ENCODE data around the gene TCF23.
"Not testable (repeated sequence)": the region's sequence is repeated elsewhere in the genome, so short reads cannot be mapped to it uniquely, and the experiment has no call there.

Gene TCF23

DNA sequence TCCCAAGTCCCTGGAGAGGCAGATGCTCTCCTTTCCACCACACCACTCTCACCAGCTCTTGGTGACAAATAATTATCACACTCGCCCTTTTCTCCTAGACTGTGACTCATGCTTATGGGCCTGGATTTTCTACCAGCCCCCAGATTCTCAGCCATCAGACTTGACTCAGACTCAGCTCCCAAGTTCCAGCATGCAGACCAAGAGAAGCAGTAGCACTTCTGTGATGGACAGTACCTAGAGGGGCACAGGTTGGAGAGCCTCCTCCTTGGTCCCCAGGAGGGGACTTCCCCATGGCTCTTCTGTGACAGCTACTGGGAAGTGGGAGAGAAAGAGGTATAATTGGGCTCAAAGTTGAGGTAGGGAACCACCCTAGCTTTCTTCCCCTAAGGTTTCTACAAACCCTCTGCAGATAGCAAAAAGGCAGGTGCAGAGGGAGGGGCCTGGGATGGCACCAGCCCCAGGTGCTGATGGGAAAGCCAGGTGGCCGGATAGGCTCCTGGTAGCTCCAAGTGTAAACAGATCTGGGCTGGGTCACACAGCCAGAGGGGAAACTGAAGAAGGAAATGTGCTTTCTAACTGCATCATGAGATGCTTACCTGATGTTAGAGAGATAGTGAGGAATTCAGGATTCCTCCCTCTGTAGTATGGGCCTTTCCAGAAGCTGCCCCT lies 4.1 kb downstream of the TCF23 start:
- in situ Hi-C loops (cut with HindIII; ENCODE audit: low pct_unique_long_range_greater_than_20kb, low sequenced_read_pairs) = no loop called here
- DNase-seq (ENCODE audit: low read depth in 1 of 2, low spot score in 1 of 2) = peak in 1 of 2 experiments; percentile 38
- no peak for TF ChIP-seq JUND (IDR thresholded peaks at IDR 0.05; ENCODE audit: low read depth)

DNA sequence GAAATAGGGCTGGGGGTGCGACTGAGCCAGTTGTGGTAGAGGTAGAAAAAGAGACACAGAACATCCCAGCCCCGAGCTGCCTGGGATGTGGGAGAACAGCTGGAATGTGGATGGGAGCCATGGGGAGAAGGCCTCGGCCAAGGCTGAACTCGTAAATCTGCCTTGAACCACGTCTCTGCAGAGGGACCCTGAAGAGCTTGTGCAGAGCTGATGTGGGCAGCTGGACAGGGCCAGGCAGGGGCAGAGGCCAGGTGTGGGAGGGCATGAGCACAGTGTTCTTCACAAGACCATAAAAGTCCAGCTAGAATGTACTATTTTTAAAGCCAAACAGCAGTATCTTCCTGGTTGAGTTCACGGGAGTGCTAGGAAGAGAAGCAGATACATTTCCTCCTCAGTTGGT lies 5.7 kb downstream of the TCF23 start:
- no peak for DNase-seq (ENCODE audit: low read depth in 1 of 2, low spot score in 1 of 2)
- in situ Hi-C loops (cut with HindIII; ENCODE audit: low pct_unique_long_range_greater_than_20kb, low sequenced_read_pairs) = no loop called here
- TF ChIP-seq JUND (IDR thresholded peaks at IDR 0.05; ENCODE audit: low read depth) = no peak

DNA sequence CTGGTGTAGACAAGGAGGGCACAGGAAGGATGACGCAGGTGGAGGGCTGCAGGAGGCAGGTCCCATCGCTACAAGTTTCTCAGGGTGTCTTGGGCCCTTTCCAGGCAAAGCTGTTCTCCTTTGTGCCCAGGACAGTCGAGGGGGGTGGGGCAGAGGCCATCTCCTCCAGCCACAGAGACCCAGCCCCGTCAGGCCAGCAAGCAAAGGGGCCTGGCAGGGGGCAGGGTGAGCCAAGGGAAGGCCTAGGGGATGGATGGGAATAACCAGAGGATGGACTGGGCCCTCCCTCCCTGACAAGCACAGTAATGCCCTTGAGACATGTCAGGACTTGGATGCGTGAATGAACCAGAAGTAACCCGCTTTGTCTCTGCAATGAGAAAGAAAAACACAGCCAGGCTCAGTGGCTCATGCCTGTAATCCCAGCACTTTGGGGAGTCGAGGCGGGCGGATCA lies 6.3 kb downstream of the TCF23 start:
- TF ChIP-seq JUND (IDR thresholded peaks at IDR 0.05; ENCODE audit: low read depth) = no peak
- no peak for DNase-seq (ENCODE audit: low read depth in 1 of 2, low spot score in 1 of 2)
- in situ Hi-C loops (cut with HindIII; ENCODE audit: low pct_unique_long_range_greater_than_20kb, low sequenced_read_pairs) = no loop called here

DNA sequence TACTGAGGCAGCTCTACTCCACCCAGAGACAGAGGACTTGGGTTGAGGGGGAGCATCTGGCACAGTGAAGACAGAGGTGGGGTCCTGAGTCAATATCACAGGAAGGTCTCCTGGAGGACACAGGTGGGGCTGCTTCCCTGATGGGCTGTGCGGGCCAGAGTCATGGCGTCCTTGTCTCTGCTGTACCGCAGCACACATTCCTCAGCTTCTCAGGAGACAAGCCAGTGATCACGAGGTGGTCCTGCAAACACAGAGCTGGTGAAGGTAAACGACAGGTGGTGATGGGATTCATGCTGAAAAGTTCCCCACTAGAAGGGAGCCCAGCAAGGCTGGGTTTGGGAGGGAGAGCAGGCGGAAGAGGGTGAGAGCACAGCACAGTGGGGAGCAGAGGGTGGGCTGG lies 9.7 kb downstream of the TCF23 start:
- DNase-seq (ENCODE audit: low read depth in 1 of 2, low spot score in 1 of 2) = no peak
- TF ChIP-seq JUND (IDR thresholded peaks at IDR 0.05; ENCODE audit: low read depth) = no peak
- in situ Hi-C loops (cut with HindIII; ENCODE audit: low pct_unique_long_range_greater_than_20kb, low sequenced_read_pairs) = no loop called here

DNA sequence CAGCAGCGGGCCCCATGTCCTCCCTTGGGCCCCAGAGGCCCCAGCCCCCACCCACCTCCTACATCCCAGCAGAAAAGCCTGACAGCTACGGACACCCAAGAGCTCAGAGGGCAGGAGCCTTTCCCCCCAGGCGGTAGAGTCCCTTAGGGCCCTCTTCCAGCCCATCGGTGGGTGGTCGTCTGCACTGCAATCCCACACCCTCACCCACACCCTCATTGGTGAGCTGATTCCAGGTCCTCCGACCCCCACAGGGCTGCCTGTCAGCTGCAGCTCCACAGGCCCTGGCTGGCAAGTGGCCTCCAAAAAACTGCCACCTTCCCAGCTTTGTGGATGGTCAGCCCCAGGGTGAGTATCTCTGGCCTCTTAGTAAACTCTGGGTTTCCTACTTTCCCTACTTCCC lies 10.5 kb downstream of the TCF23 start:
- no peak for DNase-seq (ENCODE audit: low read depth in 1 of 2, low spot score in 1 of 2)
- in situ Hi-C loops (cut with HindIII; ENCODE audit: low pct_unique_long_range_greater_than_20kb, low sequenced_read_pairs) = no loop called here
- no peak for TF ChIP-seq JUND (IDR thresholded peaks at IDR 0.05; ENCODE audit: low read depth)

DNA sequence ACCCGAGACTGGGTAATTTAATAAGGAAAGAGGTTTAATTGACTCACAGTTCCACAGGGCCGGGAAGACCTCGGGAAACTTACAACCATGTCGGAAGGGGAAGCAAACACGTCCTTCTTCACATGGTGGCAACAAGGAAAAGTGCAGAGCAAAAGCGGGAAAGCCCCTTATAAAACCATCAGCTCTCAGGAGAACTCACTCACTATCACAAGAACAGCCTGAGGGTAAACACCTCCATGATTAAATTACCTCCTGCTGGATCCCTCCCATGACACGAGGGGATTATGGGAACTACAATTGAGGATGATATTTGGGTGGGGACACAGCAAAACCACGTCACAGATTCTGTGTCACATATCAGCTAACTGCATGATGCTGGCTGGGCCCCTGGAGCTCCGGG lies 11.4 kb downstream of the TCF23 start:
- in situ Hi-C loops (cut with HindIII; ENCODE audit: low pct_unique_long_range_greater_than_20kb, low sequenced_read_pairs) = no loop called here
- no peak for DNase-seq (ENCODE audit: low read depth in 1 of 2, low spot score in 1 of 2)
- TF ChIP-seq JUND (IDR thresholded peaks at IDR 0.05; ENCODE audit: low read depth) = no peak

DNA sequence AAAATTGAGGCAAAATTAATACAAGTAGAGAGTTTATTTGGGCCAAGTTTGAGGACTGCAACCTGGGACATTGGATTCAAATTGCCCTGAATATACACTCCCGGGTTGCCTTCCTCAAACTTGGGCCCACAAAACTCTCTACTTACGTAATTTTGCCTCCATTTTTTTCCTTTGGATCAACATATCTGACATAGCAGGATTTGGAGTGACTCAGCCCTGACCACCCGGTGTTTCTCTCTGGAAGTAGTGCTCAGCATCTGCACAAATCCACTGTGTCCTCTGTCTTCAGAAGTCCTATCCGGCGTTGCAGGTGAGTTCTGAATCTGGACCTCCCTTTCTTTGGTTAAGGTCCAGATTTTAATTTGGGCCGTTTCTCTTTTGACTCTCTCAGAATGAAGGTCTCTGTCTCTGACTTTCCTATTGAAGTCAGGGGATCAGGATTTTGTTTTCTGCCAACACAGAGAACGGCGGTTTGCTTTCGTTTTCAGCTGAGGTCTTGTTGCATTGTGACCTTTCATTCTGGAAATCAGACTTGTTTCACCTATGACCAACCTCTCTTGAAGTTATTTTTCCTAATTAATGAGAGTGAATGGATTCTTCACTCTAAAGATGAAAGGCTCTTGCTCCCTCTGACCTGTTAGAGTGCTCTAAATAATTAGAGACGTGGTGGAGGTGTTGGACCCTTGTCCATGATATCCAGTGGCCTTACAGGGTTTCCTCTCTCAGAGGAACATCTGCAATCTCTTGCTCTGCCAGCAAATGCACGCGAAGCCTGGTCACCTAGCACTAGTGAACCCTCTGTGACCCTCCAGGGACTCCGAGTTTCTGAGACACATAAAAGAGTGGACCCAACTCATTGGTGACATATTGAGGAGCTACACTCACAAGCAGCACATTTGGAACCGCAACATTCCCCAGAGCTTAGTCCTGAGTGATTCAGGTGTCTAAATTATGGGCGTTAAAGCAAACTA lies 13.6 kb downstream of the TCF23 start:
- DNase-seq (ENCODE audit: low read depth in 1 of 2, low spot score in 1 of 2) = peak in 1 of 2 experiments; percentile 12
- TF ChIP-seq JUND (IDR thresholded peaks at IDR 0.05; ENCODE audit: low read depth) = no peak
- in situ Hi-C loops (cut with HindIII; ENCODE audit: low pct_unique_long_range_greater_than_20kb, low sequenced_read_pairs) = no loop called here

DNA sequence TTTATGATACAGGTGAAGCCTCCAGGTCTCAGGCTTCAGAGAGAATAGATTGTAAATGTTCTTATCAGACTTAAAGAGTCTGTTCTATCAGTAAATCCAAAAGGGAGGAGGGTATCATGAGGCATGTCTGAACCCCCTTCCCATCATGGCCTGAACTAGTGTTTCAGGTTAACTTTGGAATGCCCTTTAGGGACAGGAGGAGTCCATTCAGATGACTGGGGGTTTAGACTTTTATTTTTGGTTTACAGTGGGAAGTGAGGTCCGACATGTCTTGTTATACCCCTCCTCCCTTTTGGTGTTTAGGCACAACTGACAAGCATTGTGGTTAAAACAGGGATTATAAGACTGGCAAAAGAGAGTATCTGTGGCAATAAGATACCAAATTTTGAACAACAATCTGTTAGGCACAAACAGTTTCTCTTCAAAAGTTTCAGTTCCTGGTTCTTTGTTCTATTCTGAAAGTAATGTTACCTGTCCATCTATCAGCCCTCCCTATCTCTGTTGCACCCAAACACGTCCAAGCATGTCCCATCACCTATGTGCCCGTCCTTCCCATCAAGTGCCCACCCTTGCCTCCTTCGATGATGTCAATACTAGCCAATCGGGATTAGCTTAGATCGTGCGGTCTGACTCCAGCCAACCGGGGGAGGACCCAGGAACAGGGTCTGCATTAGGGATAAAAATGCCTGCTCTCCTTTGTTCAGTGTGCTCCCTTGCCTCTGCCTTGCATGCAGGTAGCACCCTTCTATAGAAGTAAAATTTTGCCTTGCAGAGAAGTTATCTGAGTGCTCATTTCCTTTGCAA lies 16.4 kb downstream of the TCF23 start:
- no peak for DNase-seq (ENCODE audit: low read depth in 1 of 2, low spot score in 1 of 2)
- in situ Hi-C loops (cut with HindIII; ENCODE audit: low pct_unique_long_range_greater_than_20kb, low sequenced_read_pairs) = no loop called here
- no peak for TF ChIP-seq JUND (IDR thresholded peaks at IDR 0.05; ENCODE audit: low read depth)

DNA sequence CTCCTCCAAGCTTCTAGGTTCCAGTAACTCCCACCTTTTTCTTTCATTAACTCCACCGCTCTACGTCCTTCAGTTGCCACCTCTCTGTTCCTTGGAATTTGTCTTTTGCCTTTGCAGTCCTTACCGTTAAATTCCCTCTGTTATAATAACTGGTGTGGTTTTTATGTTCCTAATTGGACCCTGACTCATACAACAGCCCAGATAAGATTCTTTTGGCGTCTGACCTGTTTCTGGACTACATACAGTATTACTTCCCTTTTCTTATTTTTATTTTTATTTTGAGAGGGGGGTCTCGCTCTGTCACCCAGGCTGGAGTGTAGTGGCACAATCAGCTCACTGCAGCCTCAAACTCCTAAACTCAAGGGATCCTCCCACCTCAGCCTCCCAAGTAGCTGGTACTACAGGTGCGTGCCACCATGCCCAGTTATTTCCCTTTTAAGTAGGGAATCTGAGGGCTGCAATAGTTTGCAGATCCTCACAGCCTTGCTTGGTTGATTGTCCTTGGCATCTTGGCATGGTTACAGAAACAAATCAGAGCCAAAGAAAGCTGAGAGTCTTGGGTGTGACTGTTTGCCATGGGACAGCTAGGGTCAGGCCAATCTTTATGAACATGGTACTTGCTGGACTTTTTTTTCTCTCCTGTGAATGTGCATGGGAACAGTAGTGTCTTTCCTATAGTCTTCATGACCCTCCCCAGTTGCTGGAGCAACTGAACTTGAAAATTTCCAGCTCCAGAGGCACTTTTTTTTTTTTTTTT lies 22.0 kb downstream of the TCF23 start:
- TF ChIP-seq JUND (IDR thresholded peaks at IDR 0.05; ENCODE audit: low read depth) = no peak
- in situ Hi-C loops (cut with HindIII; ENCODE audit: low pct_unique_long_range_greater_than_20kb, low sequenced_read_pairs) = no loop called here
- no peak for DNase-seq (ENCODE audit: low read depth in 1 of 2, low spot score in 1 of 2)

DNA sequence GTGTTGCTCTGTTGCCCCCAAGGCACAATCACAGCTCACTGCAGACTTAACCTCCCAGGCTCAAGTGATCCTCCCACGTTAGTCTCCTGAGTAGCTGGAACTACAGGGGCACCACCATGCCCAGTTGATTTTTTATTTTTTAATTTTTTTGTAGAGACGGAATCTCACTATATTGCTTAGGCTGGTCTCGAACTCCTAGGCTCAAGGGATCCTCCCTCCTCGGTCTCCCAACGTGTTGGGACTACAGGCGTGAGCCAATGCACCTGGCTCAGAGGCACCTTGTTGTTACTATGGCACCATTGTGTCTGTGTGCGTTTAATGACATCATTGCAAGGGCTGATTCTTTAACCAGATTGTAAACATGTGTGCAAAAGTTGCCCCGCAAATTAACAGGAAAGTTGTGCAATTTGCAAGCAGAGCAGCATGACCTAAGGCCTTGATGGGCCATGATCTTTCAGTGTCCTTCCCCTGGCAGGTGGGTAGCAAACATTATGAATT lies 22.6 kb downstream of the TCF23 start:
- in situ Hi-C loops (cut with HindIII; ENCODE audit: low pct_unique_long_range_greater_than_20kb, low sequenced_read_pairs) = no loop called here
- DNase-seq (ENCODE audit: low read depth in 1 of 2, low spot score in 1 of 2) = peak in 1 of 2 experiments; percentile 27
- no peak for TF ChIP-seq JUND (IDR thresholded peaks at IDR 0.05; ENCODE audit: low read depth)

DNA sequence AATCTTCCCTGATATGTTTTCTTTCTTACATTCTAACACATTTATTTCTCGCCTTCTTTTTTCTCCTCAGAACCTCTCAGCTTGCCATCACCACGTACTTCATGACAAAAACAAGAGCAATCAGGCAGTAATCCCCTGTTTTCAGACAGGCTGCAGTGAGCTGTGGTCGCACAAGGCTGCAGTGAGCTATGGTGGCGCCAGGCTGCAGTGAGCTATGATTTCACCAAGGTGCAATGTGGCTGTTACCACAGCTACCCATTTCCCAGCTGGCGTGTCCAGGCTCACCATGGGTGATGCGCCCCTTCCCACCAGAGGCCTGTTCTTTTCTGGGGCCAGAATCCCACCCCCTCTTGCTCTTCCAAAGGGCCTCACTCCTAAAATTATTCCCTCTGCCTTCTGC lies 25.8 kb downstream of the TCF23 start:
- in situ Hi-C loops (cut with HindIII; ENCODE audit: low pct_unique_long_range_greater_than_20kb, low sequenced_read_pairs) = no loop called here
- TF ChIP-seq JUND (IDR thresholded peaks at IDR 0.05; ENCODE audit: low read depth) = no peak
- no peak for DNase-seq (ENCODE audit: low read depth in 1 of 2, low spot score in 1 of 2)

DNA sequence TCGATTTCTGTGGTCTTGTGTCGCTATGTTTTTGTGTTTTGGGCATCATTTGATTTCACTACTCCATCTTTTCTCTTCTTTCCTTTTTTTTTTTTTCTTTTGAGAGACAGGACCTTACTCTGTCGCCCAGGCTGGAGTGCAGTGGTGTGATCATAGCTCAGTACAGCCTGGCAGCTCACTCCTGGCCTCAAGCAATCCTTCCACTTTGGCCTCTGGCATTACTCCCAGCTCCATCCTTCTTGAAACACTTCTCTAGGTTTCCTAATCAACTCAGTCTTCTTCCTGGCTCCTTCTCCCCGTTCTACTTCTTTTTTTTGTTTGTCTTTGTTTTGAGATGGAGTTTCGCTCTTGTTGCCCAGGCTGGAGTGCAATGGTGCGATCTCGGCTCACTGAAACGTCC lies 26.5 kb downstream of the TCF23 start:
- in situ Hi-C loops (cut with HindIII; ENCODE audit: low pct_unique_long_range_greater_than_20kb, low sequenced_read_pairs) = no loop called here
- no peak for TF ChIP-seq JUND (IDR thresholded peaks at IDR 0.05; ENCODE audit: low read depth)
- DNase-seq (ENCODE audit: low read depth in 1 of 2, low spot score in 1 of 2) = no peak

DNA sequence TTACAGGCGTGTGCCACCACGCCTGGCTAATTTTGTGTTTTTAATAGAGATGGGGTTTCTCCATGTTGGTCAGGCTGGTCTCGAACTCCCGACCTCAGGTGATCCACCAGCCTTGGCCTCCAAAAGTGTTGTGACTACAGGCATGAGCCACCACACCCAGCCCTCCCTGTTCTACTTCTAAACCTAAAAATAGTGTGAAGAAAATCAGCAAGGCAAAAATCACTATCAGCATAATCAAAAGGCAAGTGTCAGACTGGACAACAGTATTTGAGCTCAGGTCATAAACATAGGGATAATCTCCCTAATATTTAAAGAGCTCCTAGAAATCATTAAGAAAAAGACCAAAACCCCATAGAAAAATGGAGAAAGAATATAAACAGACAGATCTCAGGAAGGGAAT lies 27.0 kb downstream of the TCF23 start:
- in situ Hi-C loops (cut with HindIII; ENCODE audit: low pct_unique_long_range_greater_than_20kb, low sequenced_read_pairs); DNase-seq (ENCODE audit: low read depth in 1 of 2, low spot score in 1 of 2): not testable (repeated sequence)
